ENCODE measurements around the gene TMEM61. TPM values are rescaled to one million over a fixed set of nuclear protein-coding genes. Genes with fewer than 3 reads are reported as not detected.

The TMEM61 gene
- total RNA-seq, 3 donors from 2014 or later = 0.32 to 8.3 (median 7.5) TPM

- Histone ChIP-seq H3K27ac (no peak overlapping the region), H3K4me3 (no peak overlapping the region), H3K36me3 (no peaks in the 10 kb centered on the region), H3K27me3 (peaks cover 0 to 12% of the 10 kb centered on the region in 2 donors), H3K9me3 (no peaks in the 10 kb centered on the region), H3K4me1 (no peaks in the 10 kb centered on the region)
- intact Hi-C loops (cut with DNase I; ENCODE audit: low total_unique reads) = no loop called here
- TF ChIP-seq POLR2AphosphoS5 (IDR thresholded peaks at IDR 0.05) (no peak), CTCF (IDR thresholded peaks at IDR 0.05) (no peak), POLR2A (IDR thresholded peaks at IDR 0.05) (no peak)
- no peak for DNase-seq (ENCODE audit: low spot score in 2 of 2)
Measured at GRCh38 chr1:54984131-54984842, 3.9 kb downstream of the TMEM61 start.

GRCh38 chr1:54985556-54985955 is 5.1 kb downstream of the TMEM61 start:
- DNase-seq (ENCODE audit: low spot score in 2 of 2) = no peak
- TF ChIP-seq CTCF (IDR thresholded peaks at IDR 0.05) (no peak), POLR2AphosphoS5 (IDR thresholded peaks at IDR 0.05) (no peak), POLR2A (IDR thresholded peaks at IDR 0.05) (no peak)
- no peaks in the 10 kb centered on the region for H3K4me1 ChIP-seq
- H3K4me3 ChIP-seq = no peak overlapping the region
- H3K36me3 ChIP-seq = no peaks in the 10 kb centered on the region
- H3K27me3 ChIP-seq = peaks cover 0 to 5% of the 10 kb centered on the region in 2 donors
- H3K27ac ChIP-seq = no peak overlapping the region
- no peaks in the 10 kb centered on the region for H3K9me3 ChIP-seq
- intact Hi-C loops (cut with DNase I; ENCODE audit: low total_unique reads) = no loop called here

- H3K27me3 ChIP-seq = peaks cover 0 to under 1% of the 10 kb centered on the region in 2 donors
- intact Hi-C loops (cut with DNase I; ENCODE audit: low total_unique reads) = no loop called here
- no peak for TF ChIP-seq POLR2A (IDR thresholded peaks at IDR 0.05)
- no peaks in the 10 kb centered on the region for H3K36me3 ChIP-seq
- no peak for DNase-seq (ENCODE audit: low spot score in 2 of 2)
- H3K27ac ChIP-seq = no peak overlapping the region
- H3K4me1 ChIP-seq = no peaks in the 10 kb centered on the region
- H3K4me3 ChIP-seq = no peak overlapping the region
- no peaks in the 10 kb centered on the region for H3K9me3 ChIP-seq
Measured at GRCh38 chr1:54986025-54986424, 5.6 kb downstream of the TMEM61 start.

- H3K27me3 ChIP-seq = no peaks in the 10 kb centered on the region
- intact Hi-C loops (cut with DNase I; ENCODE audit: low total_unique reads) = no loop called here
- H3K36me3 ChIP-seq = no peaks in the 10 kb centered on the region
- no peak for TF ChIP-seq POLR2A (IDR thresholded peaks at IDR 0.05)
- TF ChIP-seq CTCF (IDR thresholded peaks at IDR 0.05) = no peak
- no peak for TF ChIP-seq POLR2AphosphoS5 (IDR thresholded peaks at IDR 0.05)
- H3K4me1 ChIP-seq = no peaks in the 10 kb centered on the region
- no peak for DNase-seq (ENCODE audit: low spot score in 2 of 2)
- H3K4me3 ChIP-seq = no peak overlapping the region
- H3K9me3 ChIP-seq = no peaks in the 10 kb centered on the region
- no peak overlapping the region for H3K27ac ChIP-seq
Measured at GRCh38 chr1:54986533-54986932, 6.1 kb downstream of the TMEM61 start.

GRCh38 chr1:54987427-54987826 is 7.0 kb downstream of the TMEM61 start:
- Histone ChIP-seq H3K9me3 (no peaks in the 10 kb centered on the region), H3K27me3 (no peaks in the 10 kb centered on the region), H3K36me3 (no peaks in the 10 kb centered on the region), H3K4me1 (no peaks in the 10 kb centered on the region), H3K27ac (no peak overlapping the region), H3K4me3 (no peak overlapping the region)
- DNase-seq (ENCODE audit: low spot score in 2 of 2) = no peak
- TF ChIP-seq CTCF (IDR thresholded peaks at IDR 0.05) = no peak
- no peak for TF ChIP-seq POLR2A (IDR thresholded peaks at IDR 0.05)
- no peak for TF ChIP-seq POLR2AphosphoS5 (IDR thresholded peaks at IDR 0.05)
- intact Hi-C loops (cut with DNase I; ENCODE audit: low total_unique reads) = no loop called here

Measured in breast epithelium (tissue), 4 donors.